Umbilical cord (tissue), 2 donors: ENCODE data around the gene INPP4A. TPM values are rescaled to one million over a fixed set of nuclear protein-coding genes. Genes with fewer than 3 reads are reported as not detected.
A peak's percentile ranks its signal among the peaks of the same experiment; 100 is the strongest.
"Not testable (repeated sequence)": the region's sequence is repeated elsewhere in the genome, so short reads cannot be mapped to it uniquely, and the experiment has no call there.

ENCODE experiments used
- DNase-seq: peaks from one replicate; pipeline ENCODE4 v3.0.0-alpha.2; 2015; ENCODE audit warnings: low spot score
- total RNA-seq: library from RNA; depleted of rRNA; stranded (reverse); fragments of >200 nt; gene quantifications from one replicate; pipeline ENCODE4 v1.2.3, GENCODE V29; 2014; ENCODE audit warnings: low replicate concordance; ENCODE audit not compliant: insufficient read depth

Gene INPP4A
- total RNA-seq: 21.7 TPM

DNA sequence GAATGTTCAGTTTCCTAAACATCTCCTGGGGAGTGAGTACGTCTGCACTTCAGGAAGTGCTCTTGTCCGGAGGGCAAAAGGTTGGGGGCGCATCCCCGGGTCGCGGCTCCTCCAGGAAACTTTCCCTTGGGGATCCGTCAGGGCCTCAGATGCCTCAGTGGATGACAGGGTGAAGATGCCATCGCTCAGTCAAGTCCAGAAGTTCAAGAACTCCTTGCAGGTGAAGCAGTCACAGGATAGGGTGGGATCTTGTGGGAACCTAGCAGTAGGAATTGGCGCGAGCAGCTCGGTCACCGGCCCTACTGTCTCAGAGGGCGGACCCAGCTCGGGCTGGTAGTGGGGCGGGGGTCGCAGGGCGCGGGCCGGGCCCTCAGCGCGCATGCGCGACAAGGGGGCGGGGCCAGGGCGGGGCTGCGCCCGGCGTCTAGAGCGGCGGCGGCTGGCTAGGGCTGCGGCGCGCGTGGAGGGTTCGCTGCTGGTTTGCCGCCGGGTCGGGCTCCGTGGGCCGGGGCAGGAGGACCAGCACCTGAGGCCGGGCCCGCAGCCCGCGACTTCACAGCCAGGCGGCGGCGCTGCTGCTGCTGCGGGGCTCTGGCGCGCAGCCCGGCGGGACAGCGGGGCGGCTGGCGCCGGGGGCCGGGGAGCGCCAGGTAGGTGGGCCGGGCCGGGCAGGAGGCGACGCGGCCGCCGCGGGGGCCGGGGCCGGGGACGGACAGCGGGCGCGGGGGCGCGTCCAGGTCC lies at the start of gene INPP4A:
TSS of gene INPP4A (plus strand) at position 423 of the 741 bp plus-strand sequence. CDS start 75,191 bp downstream, outside the sequence.
- peak; percentile 86 for DNase-seq

DNA sequence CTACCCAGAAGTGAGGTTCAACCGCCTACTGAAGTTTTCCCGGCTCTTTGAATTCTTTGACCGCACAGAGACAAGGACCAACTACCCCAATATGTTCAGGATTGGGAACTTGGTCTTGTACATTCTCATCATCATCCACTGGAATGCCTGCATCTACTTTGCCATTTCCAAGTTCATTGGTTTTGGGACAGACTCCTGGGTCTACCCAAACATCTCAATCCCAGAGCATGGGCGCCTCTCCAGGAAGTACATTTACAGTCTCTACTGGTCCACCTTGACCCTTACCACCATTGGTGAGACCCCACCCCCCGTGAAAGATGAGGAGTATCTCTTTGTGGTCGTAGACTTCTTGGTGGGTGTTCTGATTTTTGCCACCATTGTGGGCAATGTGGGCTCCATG lies 48.7 kb upstream of the INPP4A start:
- DNase-seq: no peak

DNA sequence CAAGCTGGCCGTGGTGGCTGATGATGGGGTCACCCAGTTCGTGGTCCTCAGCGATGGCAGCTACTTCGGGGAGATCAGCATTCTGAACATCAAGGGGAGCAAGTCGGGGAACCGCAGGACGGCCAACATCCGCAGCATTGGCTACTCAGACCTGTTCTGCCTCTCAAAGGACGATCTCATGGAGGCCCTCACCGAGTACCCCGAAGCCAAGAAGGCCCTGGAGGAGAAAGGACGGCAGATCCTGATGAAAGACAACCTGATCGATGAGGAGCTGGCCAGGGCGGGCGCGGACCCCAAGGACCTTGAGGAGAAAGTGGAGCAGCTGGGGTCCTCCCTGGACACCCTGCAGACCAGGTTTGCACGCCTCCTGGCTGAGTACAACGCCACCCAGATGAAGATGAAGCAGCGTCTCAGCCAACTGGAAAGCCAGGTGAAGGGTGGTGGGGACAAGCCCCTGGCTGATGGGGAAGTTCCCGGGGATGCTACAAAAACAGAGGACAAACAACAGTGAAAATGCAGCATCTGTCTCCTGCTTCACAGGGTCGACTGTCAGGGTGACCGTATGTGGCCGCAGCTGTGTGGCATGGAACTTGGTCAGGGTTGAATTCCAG lies 47.8 kb upstream of the INPP4A start:
- DNase-seq: no peak

- DNase-seq: no peak
These were observed 45.5 kb upstream of the INPP4A start for GRCh38 chr2:98399140-98399539.

DNA sequence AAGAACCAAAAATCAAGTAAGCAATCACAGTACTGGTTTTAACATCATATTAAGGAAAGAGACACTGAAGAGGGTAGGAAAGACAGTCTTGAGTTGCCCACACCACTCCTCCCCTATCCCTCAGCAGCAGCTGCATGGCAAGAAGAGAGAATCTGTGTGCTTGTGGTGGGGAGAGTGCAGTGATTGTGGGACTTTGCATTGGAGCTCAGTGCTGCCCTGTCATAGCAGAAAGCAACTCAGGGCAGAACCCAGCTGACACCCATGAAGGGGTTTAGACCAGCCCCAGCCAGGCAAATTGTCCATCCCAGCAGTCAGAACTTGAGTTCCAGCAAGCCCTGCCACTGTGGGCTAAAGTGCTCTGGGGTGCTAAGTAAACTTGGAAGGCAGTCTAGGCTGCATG lies 40.8 kb upstream of the INPP4A start:
- no peak for DNase-seq

- DNase-seq: no peak
These were observed 40.0 kb upstream of the INPP4A start for GRCh38 chr2:98404556-98405250.

DNA sequence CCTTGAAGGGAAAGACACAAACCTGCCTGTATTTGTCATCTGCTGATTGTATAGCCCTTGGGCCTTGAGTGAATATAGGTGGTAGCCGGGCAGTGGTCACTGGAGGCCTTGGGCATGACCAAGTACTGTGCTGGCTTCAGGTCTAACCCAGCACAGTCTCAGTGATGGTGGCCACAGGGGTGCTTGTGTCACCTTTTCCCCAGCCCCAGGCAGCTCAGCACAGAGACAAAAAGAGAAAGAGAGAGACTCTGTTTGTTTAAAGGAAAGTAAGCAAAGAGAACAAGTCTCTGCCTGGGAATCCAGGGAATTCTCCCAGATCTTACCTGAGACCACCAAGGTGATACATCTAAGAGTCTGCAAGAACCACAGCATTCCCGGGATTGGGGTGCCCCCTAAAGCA lies 39.4 kb upstream of the INPP4A start:
- DNase-seq: no peak

GRCh38 chr2:98408155-98408554 lies 36.5 kb upstream of the INPP4A start:
- no peak for DNase-seq

- DNase-seq: peak; percentile 75
These were observed 31.8 kb upstream of the INPP4A start for GRCh38 chr2:98412751-98413458.

DNA sequence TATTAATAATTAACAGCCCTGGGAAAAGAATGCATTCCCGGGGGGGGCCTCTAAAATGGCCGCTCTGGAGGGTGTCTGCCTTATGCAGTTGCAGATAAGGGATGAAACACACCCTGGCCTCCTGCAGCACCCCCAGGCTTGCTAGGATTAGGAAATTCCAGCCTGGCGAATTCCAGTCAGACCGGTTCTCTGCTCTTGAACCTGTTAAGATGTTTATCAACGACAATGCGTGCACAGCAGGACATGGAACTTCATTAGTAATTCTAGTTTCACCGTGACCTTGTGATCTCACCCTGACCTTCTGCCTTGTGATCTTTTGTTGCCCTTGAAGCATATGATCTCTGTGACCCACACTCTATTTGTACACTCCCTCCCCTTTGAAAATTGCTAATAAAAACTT lies 30.4 kb upstream of the INPP4A start:
- DNase-seq: not testable (repeated sequence)

GRCh38 chr2:98415719-98416248 lies 28.9 kb upstream of the INPP4A start:
- not testable (repeated sequence) for DNase-seq

- DNase-seq: no peak
These were observed 28.1 kb upstream of the INPP4A start for GRCh38 chr2:98416383-98417159.

DNA sequence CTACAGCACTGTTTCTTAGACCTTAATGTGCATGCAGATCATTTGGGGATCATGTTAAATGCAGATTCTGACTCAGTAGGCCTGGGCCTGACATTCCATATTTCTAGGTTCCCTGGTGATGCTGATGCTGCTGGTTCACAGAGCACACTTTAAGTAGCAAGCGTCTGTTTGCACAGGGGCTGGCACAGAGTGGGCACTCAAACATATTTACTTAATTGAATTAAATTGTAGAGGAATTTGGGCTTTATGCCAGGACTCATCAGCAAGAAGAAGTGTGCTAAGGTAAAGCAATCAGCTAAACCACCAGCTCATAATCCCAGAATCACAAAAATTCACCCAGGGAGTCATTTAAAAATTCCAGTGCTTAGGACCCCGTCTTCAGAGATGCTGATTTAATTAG lies 25.1 kb upstream of the INPP4A start:
- DNase-seq: no peak

- DNase-seq: no peak
These were observed 24.5 kb upstream of the INPP4A start for GRCh38 chr2:98419977-98420725.

DNA sequence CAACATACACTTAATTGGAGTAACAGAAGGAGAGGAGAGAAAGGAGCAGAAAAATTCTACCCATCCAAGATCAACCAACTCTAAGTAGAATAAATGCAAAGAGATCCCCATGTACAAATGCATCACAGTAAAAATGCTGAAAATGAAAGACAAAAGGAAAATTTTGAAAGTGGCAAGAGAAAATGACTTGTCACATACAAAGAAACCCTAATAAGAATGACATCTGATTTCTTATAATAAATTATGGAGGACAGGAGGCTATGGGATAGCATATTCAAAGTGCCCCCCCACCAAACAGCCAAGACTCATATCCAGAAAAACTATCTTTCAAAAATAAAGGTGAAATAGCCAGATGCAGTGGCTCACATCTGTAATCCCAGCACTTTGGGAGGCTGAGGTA lies 22.2 kb upstream of the INPP4A start:
- no peak for DNase-seq

DNA sequence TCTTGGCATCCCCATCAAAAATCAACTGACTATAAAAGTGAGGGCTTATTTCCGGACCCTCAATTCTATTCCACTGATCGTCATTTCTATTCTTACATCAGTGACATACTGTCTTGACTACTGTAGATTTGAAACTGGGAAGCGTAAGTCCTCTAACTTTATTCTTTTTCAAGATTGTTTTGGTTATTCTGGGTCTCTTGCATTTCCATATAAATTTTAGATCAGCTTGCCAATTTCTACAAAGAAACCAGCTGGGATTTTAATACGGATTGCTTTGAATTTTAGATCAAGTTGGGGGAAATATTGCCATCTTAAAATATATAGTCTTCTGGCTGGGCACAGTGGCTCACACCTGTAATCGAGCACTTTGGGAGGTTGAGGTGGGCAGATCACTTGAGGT lies 17.9 kb upstream of the INPP4A start:
- no peak for DNase-seq

DNA sequence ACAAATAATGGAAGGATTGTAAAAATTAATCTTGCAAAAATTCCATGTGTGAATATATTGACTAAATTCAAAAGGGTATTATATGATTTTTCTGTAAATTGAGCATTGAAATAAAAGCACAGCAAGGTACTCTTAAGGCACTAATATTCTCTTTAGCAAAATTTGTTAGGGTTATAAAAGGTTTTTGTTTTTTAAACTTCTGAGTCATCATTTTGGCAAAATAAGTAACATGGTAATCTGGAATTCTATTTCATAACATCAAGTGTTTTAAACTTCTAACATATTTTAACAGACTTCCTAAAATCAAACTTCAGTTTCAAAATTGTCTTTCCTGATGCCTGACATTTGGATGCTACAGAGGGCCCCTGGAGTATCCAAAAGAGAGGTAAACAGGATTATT lies 12.5 kb upstream of the INPP4A start:
- no peak for DNase-seq

- no peak for DNase-seq
These were observed 11.2 kb upstream of the INPP4A start for GRCh38 chr2:98433363-98433964.

DNA sequence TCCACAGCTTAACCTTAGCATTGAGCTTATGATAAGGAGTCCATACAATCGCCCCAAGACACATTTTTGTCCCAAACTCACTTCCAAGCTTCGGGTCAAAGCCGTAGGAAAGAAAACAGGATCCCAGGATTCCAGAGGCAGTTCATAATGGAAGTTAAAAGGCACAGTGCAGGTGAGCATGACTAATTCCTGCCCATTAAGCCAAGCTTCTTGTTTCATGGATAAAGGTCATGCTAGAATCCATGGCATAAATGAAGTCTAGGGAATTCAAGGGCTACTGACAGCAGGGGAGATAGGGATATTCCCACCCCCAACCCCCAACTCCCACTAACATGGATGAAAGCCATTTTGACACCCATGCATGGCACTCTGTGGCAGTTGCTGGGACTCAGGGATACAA lies 10.2 kb upstream of the INPP4A start:
- DNase-seq: no peak

DNA sequence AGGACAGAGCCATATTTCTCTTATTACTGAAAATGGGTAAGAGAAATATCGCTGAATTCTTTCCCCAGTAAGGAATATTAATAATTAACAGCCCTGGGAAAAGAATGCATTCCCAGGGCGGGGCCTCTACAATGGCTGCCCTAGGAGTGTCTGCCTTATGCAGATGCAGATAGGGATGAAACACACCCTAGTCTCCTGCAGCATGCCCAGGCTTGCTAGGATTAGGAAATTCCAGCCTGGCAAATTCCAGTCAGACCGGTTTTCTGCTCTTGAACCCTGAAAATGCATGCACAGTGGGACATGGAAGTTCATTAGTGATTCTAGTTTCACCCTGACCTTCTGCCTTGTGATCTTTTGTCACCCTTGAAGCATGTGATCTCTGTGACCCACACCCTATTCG lies 9.0 kb upstream of the INPP4A start:
- DNase-seq: not testable (repeated sequence)
